ENCODE measurements around the gene RPS6KL1.

Gene RPS6KL1

DNA sequence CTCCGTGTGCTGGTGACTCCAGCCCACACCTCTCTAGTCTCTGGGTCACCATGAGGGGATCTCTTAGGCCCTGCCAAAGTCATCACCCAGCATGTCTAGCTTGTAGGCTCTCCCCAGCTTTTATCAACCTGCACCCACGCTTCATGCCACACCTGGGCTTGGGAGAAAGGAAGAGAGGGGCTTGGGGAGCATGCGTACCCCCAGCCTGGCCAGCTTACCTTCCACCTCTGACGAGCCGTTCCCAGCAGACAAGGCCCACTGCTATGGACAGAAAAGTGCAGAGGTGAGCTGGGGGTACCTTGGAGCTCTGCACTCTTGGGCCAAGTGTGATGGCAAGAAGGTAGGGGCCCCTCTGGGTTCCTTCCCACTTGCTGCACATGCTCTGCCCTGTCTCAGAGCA lies 30.6 kb upstream of the RPS6KL1 start:
- H3K4me3 ChIP-seq (ENCODE audit: low read depth, low read length), result peak overlapping the region; percentile 82
- TF ChIP-seq, protein P1, sequence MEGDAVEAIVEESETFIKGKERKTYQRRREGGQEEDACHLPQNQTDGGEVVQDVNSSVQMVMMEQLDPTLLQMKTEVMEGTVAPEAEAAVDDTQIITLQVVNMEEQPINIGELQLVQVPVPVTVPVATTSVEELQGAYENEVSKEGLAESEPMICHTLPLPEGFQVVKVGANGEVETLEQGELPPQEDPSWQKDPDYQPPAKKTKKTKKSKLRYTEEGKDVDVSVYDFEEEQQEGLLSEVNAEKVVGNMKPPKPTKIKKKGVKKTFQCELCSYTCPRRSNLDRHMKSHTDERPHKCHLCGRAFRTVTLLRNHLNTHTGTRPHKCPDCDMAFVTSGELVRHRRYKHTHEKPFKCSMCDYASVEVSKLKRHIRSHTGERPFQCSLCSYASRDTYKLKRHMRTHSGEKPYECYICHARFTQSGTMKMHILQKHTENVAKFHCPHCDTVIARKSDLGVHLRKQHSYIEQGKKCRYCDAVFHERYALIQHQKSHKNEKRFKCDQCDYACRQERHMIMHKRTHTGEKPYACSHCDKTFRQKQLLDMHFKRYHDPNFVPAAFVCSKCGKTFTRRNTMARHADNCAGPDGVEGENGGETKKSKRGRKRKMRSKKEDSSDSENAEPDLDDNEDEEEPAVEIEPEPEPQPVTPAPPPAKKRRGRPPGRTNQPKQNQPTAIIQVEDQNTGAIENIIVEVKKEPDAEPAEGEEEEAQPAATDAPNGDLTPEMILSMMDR (IDR thresholded peaks at IDR 0.05; ENCODE audit: low read depth, low read length), result no peak

DNA sequence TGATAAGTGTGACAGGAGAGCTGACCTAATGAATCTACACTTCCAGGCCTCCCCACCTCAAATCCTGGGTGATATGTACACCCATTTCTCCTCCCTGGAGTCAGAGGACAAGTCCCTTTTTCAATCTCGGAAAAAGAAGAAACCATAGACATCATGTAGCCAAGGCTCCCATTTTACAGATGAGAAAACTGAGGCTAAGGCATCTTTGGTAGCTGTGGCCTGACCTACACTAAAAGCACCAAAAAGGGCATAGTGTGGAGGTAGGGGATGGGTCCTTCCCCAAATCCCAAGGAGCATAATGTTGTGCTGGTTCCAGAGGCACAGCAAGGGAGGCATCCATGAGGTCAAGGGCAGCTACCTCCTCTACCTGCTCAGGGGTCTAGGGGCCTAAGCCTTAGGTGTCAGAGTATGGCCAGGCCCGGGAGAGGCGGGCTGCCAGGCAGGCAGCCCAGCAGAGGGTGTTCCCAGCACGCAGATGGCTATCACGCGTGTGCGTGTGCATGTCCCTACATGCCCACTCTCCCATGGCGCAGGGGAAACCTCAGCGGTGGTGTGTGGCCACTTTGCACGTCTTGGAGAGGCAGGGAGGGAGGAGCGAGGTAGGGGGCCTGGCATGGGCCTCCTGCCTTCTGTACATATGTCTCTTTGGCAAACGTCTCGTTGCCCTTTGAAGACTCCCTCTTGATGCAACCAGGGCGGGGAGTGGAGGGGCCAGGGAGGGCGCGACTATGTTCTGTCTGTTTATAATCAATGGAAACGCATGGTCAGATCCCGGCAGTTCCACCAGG lies 29.8 kb upstream of the RPS6KL1 start:
- Histone ChIP-seq H3K9me3 (no peaks in the 10 kb centered on the region), H3K27me3 (no peaks in the 10 kb centered on the region), H3K4me1 (peaks cover 4% of the 10 kb centered on the region; the same call in 1 of the 2 replicates), H3K4me3 (ENCODE audit: low read depth, low read length) (no peak overlapping the region), H3K36me3 (no peaks in the 10 kb centered on the region)
- TF ChIP-seq, protein P1 (IDR thresholded peaks at IDR 0.05; ENCODE audit: low read depth, low read length), result no peak
- no peak for DNase-seq

More for the DNA sequence above, 30.6 kb upstream of the RPS6KL1 start:
- Histone ChIP-seq H3K27me3 (no peaks in the 10 kb centered on the region), H3K36me3 (no peaks in the 10 kb centered on the region), H3K9me3 (no peaks in the 10 kb centered on the region), H3K4me1 (peaks cover 4% of the 10 kb centered on the region; the same call in 1 of the 2 replicates)
- no peak for DNase-seq

DNA sequence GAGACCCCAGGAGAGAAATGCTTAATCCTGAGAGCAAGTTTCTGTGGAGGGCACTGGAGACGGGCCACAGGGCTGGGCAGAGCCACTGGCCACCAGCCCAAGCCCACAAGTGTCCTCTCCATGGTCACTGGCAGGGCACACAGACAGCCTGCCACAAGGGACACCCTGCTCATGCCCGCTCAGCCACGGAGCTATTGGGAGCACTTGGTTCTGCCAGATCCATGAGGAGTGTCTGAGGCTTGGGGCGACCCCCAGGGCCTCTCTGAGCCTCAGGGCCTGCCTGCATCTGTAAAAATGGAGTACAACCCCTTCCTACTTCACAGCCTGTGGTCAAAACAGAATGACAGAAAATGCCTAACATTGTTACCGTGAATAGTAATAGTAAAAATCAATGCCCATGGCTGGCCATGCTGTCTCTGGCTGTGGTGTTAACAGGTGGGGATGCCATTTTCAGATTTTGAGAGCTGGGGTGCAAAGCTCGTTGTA lies 29.2 kb upstream of the RPS6KL1 start:
- DNase-seq, result no peak
- H3K27me3 ChIP-seq, result no peaks in the 10 kb centered on the region
- peaks cover 4% of the 10 kb centered on the region; the same call in 1 of the 2 replicates for H3K4me1 ChIP-seq
- H3K36me3 ChIP-seq, result no peaks in the 10 kb centered on the region
- TF ChIP-seq, protein P1 (IDR thresholded peaks at IDR 0.05; ENCODE audit: low read depth, low read length), result no peak
- H3K9me3 ChIP-seq, result no peaks in the 10 kb centered on the region
- H3K4me3 ChIP-seq (ENCODE audit: low read depth, low read length), result no peak overlapping the region

DNA sequence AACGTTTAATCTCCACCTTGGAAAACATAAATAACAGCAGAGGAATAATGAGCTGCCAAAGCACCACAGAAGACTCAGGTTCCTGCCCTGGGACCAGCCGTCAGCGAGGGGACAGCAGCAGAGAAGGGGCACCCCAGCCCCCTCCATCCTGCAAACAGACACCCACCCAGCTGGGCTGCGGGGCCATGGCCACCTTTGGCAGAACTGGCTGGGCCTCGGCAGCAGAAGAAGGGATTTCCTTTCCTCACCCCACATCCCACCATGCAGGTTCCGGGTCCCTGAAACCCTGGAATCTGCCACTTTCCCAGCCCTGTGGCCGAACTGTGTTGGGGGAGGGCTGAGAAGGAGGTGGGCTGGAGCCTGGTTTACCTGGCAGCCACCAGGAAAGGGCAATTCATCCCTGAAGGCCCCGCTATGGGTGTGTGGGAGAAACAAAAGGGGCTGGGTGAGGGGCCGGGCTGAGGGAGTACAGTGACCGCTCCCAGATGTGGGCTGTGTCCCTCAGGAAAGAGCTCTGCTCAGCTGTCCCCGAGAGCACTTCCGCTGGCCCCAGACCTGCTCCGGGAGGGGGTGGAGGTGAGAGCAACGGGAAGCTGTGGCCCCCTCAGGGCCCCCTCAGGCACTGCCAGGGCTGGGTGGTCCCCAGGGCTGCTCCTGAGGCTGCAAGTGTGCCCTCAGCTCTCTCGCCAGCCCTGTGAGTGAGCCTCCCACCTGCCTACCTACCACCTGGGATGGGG lies 28.6 kb upstream of the RPS6KL1 start:
- no peak for DNase-seq
- Histone ChIP-seq H3K27me3 (no peaks in the 10 kb centered on the region), H3K9me3 (no peaks in the 10 kb centered on the region), H3K4me1 (peaks cover 6% of the 10 kb centered on the region), H3K4me3 (ENCODE audit: low read depth, low read length) (no peak overlapping the region), H3K36me3 (no peaks in the 10 kb centered on the region)
- TF ChIP-seq, protein P1 (IDR thresholded peaks at IDR 0.05; ENCODE audit: low read depth, low read length), result no peak

DNA sequence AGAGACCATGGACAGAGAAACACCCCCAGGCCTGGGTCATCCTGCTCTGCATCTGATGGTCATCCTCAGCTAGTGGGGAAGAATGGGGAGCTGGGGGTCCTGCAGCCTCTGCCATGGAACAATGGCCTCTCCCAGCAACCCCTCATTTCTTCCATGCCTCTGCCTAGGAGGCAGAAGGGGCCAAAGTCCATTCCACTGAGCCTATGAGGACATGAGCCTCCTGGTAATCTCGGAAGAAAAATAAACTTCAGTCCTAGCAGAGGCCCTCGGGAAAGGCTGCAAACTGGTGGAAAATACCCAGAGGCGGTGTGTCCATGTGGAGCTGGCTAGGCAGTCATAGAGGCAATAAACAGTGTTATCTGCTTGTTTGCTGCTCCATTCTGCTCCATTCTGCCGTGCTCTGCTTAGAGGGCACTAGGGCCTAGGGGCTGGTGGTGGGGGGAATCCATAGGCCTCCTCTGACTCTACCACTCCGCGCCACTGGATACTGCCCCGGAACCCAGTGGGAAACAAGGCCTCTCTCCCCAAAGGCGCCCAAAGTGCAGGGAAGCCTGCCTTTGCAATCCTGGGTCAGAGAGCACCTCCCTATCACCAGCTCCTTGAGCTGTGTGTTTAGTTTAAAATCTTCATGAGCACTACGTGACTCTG lies 27.9 kb upstream of the RPS6KL1 start:
- no peaks in the 10 kb centered on the region for H3K27me3 ChIP-seq
- H3K4me1 ChIP-seq, result peaks cover 8% of the 10 kb centered on the region
- no peak for DNase-seq
- TF ChIP-seq, protein P1 (IDR thresholded peaks at IDR 0.05; ENCODE audit: low read depth, low read length), result no peak
- no peaks in the 10 kb centered on the region for H3K9me3 ChIP-seq
- H3K4me3 ChIP-seq (ENCODE audit: low read depth, low read length), result no peak overlapping the region
- no peaks in the 10 kb centered on the region for H3K36me3 ChIP-seq

All from BE2C (cell line).